Inflammatory macrophage treated with lipopolysaccharide for 1 hour (primary cell): ENCODE measurements around the gene PPP2R3A.
"Not testable (repeated sequence)": the region's sequence is repeated elsewhere in the genome, so short reads cannot be mapped to it uniquely, and the experiment has no call there.

Source experiments
- DNase-seq, 2 donors: peaks; one replicate each; pipeline ENCODE4 v3.0.0-alpha.2; 2020 to 2022

The PPP2R3A gene, protein sequence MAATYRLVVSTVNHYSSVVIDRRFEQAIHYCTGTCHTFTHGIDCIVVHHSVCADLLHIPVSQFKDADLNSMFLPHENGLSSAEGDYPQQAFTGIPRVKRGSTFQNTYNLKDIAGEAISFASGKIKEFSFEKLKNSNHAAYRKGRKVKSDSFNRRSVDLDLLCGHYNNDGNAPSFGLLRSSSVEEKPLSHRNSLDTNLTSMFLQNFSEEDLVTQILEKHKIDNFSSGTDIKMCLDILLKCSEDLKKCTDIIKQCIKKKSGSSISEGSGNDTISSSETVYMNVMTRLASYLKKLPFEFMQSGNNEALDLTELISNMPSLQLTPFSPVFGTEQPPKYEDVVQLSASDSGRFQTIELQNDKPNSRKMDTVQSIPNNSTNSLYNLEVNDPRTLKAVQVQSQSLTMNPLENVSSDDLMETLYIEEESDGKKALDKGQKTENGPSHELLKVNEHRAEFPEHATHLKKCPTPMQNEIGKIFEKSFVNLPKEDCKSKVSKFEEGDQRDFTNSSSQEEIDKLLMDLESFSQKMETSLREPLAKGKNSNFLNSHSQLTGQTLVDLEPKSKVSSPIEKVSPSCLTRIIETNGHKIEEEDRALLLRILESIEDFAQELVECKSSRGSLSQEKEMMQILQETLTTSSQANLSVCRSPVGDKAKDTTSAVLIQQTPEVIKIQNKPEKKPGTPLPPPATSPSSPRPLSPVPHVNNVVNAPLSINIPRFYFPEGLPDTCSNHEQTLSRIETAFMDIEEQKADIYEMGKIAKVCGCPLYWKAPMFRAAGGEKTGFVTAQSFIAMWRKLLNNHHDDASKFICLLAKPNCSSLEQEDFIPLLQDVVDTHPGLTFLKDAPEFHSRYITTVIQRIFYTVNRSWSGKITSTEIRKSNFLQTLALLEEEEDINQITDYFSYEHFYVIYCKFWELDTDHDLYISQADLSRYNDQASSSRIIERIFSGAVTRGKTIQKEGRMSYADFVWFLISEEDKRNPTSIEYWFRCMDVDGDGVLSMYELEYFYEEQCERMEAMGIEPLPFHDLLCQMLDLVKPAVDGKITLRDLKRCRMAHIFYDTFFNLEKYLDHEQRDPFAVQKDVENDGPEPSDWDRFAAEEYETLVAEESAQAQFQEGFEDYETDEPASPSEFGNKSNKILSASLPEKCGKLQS (N-terminal part only)

DNA sequence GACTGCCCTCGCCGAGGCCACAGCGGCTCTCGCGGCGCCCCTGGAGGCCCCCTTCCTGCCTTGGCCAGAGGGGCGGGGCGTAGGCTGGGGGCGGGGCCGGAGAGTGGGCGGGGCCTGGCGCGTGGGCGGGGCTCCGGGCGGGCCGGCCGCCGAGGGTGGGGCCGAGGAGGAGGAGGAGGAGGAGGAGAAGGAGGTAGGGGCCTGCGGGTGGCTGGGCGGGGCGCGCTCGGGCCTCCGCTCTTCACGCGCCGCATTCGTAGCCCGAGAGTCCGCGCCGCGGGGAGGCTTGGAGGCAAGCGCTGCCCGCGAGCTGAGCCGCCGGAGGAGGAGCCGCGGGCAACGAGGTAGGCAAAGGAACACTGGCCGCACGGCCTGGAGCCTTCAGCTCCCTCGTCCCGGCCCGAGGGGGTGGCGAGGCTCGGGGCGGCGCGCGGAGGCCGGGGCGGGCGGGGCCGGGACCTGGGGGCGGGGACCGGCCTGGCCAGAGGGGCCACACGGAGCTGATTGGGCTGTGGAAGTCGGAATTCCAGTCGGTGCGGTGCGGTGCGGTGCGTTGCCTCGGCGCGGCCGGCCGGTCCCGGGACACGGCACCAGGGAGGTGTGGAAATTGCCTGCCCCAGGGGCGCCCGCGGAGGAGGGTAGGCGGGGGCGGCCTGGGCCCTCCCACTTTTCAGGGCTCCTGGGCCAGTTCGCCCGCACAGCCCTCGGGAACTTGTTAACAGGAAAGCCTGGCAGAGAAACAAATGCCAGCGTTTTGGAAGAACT is at the start of gene PPP2R3A:
Gene PPP2R3A (plus strand): TSS at position 223 of the 765 bp plus-strand sequence. CDS start 35,771 bp downstream, outside the sequence.
- peak; percentile 56 to 73 for DNase-seq

DNA sequence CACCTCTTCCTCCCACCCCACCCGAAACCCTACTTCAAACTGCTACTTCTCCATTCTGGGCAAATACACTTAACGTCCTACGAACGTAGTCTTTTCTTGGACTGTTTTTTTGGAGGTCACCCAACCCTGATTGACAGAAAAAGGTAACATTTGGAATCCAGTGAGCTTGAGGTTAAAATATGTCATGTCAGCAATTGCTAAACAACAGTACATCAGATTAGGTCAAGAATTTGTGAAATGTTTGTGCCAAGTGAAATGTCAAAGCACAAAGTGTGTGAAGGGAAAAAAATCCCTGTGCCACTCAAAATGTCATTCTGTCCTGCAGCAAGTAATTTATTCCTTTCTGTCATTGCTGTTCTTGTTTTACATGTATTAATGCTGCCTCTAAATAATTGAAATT is 49.2 kb upstream of the PPP2R3A start:
- no peak for DNase-seq

- DNase-seq = no peak
Observed at GRCh38 chr3:135917076-135917475, 48.5 kb upstream of the PPP2R3A start.

- DNase-seq = no peak
Observed at GRCh38 chr3:135917927-135918597, 47.5 kb upstream of the PPP2R3A start.

- DNase-seq = peak in 1 of 2 donors; percentile 6
Observed at GRCh38 chr3:135918600-135918999, 46.9 kb upstream of the PPP2R3A start.

DNA sequence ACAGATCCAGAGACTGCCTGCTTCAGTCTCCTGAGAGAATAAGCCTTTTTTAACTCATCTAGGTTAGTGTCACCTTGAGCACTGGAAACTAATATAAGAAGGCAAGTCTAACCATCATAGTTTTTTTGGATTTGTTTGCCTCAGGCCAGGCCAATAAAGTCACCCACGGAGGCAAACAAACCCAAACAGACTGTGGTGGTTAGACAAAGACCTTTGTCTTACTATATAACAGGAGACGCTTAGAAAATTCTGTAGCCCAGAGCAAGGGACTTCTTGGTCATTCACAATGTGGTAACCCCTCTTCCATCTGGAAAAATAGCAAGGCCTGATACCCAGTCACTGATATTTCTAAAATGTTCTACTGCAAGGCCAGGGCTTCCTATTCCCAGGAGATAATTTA is 45.3 kb upstream of the PPP2R3A start:
- DNase-seq = no peak

GRCh38 chr3:135922903-135923250 is 42.7 kb upstream of the PPP2R3A start:
- DNase-seq = no peak

DNA sequence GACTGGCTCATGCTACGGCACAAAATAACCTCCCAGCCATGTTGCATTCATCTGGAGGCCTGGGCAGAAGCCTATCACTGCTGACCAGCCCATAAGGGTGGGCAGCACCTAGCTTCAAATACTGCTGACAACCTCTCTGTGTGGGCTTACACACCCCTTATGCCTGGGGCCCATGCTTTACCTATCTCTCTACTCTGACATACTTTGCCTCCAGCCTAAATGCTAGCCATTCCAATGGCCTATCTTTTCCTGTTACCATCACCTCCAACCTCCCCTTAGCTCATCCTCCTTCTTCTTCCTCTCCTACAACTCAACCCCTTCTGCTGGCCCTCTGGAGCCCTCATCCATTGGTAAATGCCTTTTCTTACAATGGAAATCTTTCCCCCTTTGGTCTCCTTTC is 41.0 kb upstream of the PPP2R3A start:
- DNase-seq = no peak

GRCh38 chr3:135926664-135927063 is 38.9 kb upstream of the PPP2R3A start:
- DNase-seq = no peak

GRCh38 chr3:135927155-135927554 is 38.4 kb upstream of the PPP2R3A start:
- DNase-seq = no peak

GRCh38 chr3:135929670-135930069 is 35.9 kb upstream of the PPP2R3A start:
- no peak for DNase-seq

DNA sequence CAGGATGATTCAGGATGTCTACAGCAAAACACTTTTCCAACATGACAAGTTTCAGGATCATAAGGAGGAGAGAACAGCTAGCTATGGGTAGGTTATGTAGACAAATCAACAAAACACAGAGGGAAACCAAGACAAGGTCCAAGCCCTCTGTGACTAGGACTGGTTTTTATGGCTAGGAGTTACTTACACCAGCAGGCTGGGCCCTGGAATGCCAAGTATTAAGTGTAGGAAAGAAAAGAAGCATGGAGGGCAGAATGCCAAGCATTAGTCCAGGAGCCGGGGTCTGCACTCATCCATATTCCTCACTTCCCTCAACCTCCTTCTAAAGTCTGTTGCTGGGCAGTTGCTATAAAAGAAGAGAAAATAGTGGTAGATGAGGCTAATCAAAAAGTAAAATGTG is 35.3 kb upstream of the PPP2R3A start:
- no peak for DNase-seq

GRCh38 chr3:135935171-135935570 is 30.4 kb upstream of the PPP2R3A start:
- not testable (repeated sequence) for DNase-seq

DNA sequence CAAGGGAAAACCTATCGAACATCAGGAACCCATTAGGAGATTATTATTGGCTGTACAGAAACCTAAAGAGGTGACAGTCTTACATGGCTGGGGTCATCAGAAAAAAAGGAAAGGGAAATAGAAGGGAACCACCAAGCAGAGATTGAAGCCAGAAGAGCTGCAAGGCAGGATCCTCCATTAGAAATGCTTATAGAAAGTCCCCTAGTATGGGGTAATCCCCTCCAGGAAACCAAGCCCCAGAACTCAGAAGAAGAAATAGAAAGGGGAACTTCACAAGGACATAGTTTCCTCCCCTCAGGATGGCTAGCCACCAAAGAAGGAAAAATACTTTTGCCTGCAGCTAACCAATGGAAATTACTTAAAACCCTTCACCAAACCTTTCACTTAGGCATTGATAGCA is 27.8 kb upstream of the PPP2R3A start:
- DNase-seq = peak; percentile 41 to 45

DNA sequence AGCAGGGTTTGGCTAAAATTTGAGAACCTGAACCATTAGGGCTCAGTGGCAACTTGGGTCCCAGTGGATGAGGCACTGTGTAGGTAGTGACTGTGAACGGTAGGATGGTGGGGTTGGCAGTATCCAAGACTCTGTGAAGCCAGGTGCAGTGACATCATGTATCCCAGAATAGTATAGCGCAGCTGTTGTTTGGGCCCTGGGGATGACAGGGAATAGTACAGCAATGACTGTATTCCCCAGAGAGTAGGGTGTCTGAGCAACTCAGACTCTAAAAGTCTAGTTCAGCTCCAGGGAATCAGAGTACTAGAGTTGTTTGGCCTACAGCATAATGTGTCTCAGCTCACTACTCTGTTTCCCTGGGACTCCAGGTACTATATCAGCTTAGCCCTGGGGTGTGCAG is 20.7 kb upstream of the PPP2R3A start:
- no peak for DNase-seq

GRCh38 chr3:135950941-135951340 is 14.6 kb upstream of the PPP2R3A start:
- DNase-seq = no peak

- DNase-seq = no peak
Observed at GRCh38 chr3:135964160-135964955, 1.2 kb upstream of the PPP2R3A start.

DNA sequence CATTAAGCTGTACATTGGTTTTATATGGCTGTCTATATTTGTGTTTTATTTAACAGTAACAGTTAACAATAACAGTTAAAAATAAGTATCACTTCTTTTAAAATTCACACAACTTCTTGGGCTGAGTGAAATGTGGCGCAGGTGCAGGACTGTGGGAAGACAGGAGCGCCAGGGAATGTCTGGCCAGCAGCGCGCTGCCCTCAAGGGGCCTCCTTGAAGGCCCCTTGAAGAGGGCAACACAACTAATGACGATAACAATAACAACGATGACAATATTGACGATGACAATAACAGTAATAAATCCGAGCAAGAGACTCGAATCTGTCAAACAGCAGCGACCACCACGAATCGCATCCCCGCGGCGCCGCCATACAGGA is 411 bp upstream of the PPP2R3A start:
- no peak for DNase-seq

- DNase-seq = no peak
Observed at GRCh38 chr3:135966271-135966961, 888 bp downstream of the PPP2R3A start.

GRCh38 chr3:135966962-135967274 is 1.4 kb downstream of the PPP2R3A start:
- DNase-seq = no peak

DNA sequence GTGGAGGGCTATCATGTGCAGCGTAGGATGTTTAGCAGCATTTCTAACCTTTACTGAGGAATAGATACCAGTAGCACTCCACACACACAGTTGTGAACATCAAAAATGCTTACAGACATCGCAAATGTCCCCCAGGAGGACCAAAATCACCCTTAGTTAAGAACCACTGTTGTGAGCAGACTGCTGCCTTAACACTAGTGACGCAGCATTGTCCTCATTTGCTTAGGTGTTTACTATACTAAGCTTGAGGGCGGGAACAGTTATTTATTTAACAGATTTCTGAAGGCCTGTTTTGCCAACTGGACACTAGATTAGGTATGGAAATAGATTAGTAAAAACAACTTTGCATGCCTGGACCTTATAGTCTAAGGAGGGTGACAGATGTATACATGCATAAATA is 2.3 kb downstream of the PPP2R3A start:
- no peak for DNase-seq
